GM04504 (cell line): Measurements from ENCODE around the gene FNDC11.
"Not testable (repeated sequence)": the region's sequence is repeated elsewhere in the genome, so short reads cannot be mapped to it uniquely, and the experiment has no call there.

Experiments used
- DNase-seq: peaks from one replicate; pipeline ENCODE4 v3.0.0-alpha.2; 2012; ENCODE audit warnings: low read depth

FNDC11 gene, protein sequence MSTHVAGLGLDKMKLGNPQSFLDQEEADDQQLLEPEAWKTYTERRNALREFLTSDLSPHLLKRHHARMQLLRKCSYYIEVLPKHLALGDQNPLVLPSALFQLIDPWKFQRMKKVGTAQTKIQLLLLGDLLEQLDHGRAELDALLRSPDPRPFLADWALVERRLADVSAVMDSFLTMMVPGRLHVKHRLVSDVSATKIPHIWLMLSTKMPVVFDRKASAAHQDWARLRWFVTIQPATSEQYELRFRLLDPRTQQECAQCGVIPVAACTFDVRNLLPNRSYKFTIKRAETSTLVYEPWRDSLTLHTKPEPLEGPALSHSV

DNA sequence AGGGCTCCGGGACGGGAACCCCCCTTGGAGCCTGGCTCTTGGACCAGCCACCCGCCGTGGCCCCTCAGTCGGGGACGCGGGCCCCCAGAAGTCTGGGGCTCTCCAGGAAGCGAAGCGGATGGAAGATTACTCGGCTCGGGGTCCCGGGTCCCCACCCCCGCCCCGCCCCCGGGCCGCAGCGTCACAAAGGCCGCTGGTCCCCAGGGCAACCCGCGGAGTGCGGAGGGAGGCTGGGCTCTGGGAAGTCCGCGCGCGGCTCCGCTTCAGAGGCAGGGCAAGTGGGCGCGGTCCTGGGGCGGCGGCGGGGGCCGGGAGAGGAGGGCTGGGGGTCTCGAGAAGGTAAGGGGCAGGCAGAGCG, at the start of gene FNDC11:
FNDC11 (plus strand) TSS at position 227 of the 358 bp plus-strand sequence. CDS start 1,505 bp downstream, outside the sequence.
- no peak for DNase-seq

DNA sequence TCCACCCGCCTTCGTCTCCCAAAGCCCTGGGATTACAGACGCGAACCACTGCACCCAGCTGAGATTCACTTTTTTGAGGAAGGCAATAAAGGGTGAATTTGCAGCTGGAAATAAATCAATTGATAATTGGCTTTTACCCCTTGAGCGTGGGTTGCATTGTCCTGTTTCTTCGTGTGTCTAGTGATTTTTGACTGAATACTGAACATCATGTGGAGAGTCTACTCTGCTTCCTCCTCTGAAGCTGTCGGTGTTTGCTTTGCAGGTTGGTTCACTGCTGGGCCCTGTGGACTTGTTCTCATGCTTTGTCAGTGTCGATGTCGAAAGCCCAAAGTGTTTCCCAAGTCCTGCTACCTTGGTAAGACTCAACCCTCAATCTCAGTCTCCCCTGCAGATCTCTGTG, 49.3 kb upstream of the FNDC11 start:
- no peak for DNase-seq

DNA sequence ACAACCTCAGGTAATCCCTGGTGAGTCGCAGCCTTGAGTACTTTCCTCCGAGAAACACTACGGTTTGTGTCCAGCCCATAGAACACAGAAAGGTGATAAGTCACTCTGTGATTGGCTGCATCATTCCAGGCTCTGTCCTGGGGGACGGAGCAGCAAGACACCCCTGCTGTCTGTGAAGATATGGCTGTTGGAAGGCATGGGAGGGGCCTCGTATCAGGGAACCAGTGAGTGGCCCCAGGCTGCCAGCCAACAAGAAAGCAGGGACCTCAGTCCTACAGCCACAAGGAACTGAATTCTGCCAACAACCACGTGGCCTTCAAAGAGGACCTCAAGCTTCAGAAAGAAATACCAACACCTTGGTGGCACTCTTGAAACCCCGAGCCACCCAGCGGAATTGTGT, 48.7 kb upstream of the FNDC11 start:
- no peak for DNase-seq

DNA sequence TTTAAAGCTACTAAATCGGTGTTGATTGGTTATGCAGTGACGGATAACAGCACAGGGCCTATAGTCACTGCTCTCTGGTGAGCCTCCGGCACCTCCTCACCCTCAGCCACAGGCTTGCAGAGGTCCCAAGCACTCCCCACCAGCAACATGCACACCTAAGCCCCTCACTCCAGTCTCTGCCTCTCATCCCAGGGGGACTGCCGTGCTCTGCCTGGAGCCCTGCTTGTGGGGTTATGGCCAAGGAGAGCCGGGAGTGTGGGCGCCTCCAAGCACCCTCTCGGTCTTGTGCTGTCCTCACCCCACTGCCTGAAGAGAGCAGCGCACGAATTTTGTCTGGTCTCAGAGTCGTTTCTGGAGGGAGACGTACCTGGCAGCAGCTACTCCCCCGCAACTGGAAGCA, 48.2 kb upstream of the FNDC11 start:
- DNase-seq = no peak

DNA sequence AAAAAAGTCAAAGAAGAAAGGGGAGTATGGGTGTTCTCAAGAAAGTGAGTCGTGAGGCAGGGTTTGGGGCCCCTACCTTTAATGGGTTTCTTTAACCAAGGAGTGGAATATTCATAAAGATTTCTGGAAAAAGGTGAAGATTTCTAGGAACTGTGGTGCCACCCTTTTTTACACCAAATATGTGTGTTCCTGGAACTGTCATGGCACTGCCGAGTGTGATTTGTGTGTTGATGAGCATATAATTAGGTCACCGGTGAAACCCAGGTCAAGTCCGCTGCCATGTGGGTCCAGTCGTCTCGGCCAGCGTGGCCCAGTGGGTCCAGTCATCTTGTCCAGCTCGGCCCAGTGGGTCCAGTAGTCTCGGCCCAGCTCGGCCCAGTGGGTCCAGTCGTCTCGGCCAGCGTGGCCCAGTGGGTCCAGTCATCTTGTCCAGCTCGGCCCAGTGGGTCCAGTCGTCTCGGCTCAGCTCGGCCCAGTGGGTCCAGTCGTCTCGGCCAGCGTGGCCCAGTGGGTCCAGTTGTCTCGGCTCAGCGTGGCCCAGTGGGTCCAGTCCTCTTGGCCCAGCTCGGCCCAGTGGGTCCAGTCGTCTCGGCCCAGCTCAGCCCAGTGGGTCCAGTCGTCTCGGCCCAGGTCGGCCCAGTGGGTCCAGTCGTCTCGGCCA, 46.7 kb upstream of the FNDC11 start:
- DNase-seq = no peak

DNA sequence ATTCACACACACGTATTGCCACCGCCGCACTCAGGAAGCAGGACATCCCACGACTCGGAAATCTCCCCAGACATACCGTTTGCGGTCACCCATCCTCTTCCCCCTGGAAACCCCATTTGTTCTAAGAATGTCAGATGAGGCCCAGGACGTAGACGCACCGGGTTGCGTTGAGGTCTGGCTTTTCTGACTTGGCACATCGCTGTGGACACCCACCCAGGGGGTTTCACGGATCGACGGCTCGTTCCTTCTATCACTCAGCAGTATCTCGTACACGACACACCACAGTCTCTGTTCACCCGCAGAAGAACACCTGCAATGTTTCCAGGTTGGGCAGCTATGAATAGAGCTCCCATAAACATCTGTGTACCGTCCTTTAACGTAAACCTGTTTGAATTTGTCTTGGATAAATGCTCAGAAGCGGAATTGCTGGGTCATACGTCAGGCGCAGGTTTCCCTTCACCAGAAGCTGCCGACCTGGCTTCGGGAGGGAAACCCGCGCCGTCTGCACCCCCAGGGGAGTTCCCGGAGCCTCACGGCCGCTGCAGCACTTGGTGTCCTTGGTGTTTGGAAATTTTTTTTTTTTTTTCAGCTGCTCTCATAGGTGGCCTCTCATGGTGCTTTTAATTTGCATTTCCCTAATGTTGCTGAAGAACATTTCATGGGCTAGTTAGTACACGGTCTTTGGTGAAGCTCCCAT, 45.7 kb upstream of the FNDC11 start:
- DNase-seq = no peak

DNA sequence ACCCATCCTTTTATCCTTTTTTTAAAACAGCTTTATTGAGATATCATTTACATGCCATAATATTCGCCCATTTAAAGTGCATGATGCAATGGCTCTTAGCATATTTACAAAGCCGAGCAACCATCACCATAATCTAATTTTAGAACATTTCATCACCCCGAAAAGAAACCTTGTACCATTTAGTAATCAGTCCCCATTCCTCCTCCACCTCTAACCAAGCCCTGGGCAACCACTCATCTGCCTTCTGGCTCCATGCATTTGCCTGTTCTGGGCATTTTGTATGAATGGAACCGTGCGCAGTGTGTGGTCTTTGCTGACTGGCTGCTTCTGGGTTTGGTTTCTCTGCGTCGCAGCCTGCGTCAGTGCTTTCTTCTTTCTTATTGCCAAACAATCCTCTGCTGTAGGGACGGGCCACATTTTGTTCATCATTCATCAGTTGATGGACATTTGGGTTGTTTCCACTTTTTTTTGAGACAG, 44.8 kb upstream of the FNDC11 start:
- DNase-seq = no peak

DNA sequence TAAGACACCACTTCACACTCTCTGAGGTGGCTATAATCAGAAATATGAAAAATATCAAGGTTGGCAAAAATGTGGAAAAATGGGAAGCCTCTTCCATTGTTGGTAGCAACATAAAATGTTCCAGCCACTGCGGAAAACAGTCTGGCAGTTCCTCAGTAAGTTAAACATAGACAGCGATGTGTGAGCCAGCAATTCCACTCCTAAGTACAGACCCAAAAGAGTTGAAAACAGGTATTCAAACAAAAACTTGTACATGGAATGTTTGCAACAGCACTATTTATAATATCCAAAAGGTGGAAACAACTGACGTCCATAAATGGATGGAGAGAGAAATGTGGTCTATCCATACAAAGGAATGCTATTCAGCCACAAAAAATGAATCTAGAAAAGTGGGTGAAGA, 40.8 kb upstream of the FNDC11 start:
- DNase-seq = no peak

DNA sequence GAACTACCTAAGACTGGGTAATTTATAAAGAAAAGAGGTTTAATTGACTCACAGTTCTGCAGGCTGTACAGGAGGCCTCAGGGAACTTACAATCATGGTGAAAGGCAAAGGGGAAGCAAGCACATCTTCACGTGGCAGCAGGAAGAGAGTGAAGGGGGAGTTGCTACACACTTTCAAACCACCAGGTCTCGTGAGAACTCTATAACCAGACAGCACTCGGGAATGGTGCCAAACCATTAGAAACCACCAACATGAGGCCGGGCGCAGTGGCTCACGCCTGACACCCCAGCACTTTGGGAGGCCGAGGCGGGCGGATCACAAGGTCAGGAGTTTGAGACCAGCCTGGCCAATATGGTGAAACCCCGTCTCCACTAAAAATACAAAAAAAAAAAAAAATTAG, 39.4 kb upstream of the FNDC11 start:
- DNase-seq = not testable (repeated sequence)

DNA sequence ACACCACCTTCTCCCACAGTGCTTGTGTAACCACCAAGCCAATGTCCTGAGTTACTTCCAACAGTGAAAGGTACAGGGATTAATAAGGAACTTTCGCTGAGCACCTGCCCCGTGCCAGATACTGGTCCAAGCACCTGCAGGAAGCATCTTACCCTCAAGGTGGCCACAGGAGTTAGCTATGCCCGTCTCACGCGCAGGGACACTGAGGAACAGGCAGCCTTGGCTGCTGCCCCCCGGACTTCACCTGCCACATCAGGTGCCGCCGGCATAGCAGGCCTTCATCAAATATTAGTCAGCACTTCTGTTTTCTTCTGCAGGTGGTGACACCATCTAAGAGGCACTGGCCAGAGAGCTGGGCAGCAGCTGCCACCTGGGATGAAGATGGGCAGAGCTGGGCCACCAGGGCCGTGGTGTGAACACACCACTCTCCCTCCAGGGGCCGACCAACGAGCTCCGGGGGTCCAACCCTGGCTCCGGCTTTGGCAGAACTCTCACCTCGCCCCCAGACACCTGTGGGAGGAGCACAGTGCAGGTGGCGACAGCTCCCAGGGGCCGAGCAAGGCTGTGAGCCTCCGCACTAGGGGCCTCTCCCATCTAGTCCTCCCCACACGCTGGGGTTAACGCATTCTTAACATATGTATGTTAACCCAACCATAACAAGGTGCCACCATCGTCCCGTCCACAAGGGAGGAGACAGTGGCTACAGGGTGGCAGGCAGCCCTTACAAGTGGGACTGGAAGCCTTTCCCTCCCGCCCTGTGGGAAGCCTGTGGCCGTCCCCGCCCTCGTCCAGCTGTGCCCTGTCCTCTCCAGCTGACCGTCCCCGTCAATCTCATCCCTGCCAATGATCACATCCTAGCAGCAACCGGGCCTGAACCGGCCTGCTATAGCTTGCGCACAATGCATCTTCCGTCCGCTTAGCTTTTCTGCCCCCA, 36.3 kb upstream of the FNDC11 start:
- DNase-seq = no peak

DNA sequence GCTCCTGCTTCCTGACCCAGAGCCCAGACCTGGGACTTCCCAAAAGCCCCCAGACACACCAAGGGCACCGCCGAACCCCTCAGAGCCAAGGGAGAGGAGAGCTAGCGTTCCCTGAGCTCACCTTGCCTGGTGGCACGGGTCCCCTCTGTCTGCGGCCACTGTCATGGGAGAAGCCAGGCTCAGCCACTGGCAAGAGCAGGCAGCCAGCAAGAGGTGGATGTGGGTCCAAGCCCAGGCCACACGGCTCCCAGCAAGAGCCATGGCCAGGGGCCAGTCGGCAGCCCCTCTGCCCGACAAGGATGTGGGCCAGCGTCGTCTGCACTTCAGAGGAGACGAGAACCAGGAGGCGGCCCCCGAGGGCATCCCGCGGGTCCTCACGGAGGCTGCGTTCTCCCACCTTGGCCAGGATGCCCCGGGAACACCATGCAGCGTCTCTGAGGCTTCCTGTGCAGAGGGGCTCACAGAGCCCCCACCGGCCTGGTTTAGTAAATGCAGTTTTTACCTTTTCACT, 35.6 kb upstream of the FNDC11 start:
- DNase-seq = no peak

DNA sequence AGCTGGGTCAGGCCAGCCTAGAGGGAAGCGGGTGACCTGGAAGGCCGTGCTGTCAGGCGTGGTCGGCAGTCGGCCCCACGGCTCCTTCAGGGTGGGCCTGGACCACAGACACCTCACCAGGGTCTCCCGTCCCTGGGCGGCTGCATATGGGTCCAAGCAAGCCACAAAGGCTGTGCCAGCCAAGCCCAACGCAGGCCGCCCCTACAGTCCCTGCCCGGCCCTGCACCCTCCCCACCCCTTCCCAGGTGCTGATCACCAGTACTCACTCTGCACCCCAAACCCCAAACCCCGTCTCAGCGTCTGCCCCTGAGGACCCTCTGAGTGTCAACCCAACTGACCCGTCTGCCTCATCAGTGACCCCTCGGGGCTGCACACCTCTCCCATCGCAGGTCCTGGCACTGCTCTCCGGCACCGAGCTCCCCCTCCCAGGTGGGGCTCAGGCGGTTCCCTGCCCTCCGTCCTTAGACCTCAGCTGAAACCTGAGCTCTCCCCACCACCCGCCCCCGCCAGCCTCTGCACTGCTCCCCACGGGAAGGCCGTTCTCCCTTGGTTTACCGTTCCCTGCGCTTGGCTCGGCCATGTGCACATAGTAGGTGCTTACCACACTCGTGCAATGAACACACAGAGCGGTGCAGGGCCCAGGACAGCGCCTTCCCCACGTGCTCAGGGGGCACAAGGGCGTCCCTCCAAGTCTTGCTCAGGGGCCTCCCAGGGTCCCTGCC, 34.9 kb upstream of the FNDC11 start:
- no peak for DNase-seq

DNA sequence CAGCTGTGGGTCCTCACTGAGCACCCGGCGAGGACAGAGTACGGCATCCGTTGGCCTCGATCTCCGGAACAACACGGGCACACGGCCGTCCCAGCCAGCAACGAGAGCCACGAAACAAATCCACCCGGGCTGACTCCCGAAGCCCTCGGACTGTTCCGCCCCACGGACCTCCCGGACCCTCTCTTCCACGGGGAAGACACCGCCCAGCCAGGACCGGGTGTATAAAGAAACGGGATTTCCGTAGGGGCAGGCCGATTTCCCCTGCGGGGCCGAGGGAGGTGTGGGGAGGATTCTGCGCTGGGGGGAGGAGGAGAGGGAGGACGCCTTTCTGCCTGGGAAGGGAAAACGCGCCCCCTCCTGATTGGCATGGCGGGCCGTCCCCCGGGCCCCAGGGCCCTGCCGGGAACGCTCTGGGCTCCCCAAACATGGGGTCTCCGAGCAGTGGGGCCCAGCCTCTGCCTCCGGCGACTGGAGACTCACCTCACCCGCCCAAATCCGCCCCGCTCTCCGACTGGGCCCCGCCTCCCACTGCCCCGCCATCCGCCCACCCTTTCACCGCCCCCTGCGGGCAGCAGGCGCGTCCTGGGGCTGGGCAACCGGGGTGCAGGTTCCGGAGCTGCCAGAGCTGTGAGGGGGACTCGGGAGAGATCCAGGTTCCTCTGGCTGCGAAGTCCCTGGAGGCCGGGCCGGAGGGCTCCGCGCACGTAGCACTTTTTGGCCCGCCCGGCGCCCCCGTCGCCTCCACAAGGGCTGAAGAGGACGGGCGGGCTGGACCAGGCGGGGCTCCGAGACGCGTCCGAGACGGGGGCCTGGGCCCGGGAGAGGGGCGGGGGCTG, 34.1 kb upstream of the FNDC11 start:
- no peak for DNase-seq

DNA sequence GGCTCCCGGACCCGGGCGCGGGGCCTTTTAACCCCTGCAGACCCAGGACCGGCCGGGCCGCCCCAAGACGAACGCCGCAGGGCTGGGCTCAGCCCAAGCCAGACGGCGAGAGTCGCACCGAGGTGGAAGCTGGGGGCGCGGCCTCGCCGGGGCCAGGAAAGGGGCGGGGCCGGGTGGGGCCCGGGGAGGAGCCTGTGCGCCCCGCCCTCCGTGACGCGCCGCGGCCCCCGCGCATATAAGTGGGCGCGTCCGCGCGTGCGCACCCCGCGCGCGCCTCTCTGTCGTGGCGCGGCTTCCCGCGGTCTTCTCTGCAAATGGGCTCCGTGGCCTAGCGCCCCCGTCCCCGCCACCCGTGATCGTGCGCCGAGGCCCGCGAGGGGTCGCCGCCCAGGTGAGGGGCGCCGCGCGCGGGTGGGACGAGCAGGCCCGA, 33.4 kb upstream of the FNDC11 start, which contains the start of gene PPDPF:
PPDPF (plus strand) TSS at position 262 of the 430 bp plus-strand sequence. CDS start 544 bp downstream, outside the sequence.
- peak; percentile 59 for DNase-seq

DNA sequence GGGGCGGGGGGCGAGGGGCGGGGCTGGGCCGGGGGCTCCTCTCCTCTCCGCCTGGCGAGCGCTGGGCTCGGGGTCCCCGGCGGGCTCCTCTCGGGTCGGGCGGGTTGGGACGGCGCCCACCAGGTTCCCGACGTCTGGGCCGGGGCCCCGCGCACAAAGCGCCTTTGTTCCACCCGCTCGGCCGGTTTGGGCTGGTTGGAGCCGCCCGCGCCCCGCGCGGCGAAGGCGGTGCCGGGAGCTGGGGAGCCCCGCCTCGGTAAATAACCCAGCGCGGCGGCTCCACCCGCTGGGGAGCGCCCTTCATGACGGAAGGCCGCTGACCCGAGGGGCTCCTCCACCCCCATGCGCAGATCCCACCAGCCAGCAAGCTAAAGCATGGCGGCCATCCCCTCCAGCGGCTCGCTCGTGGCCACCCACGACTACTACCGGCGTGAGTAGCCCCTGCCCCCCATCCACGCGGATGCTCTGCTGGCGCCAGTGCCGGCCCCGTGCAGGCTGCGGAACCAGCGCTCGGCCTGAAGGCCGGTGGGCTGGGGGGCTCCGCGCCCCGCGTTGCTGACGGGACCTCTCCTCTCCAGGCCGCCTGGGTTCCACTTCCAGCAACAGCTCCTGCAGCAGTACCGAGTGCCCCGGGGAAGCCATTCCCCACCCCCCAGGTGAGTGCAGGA, 32.9 kb upstream of the FNDC11 start:
- peak; percentile 37 for DNase-seq

DNA sequence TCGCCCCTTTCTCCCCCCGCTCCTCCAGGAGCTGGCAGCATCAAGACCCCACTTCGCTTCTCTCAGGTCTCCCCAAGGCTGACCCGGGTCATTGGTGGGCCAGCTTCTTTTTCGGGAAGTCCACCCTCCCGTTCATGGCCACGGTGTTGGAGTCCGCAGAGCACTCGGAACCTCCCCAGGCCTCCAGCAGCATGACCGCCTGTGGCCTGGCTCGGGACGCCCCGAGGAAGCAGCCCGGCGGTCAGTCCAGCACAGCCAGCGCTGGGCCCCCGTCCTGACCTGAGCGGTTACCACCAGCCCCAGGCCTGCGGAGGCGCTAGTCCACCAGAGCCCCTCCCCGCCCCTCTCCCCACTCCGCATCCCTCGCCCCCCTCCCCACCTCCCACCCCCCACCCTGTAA, 32.4 kb upstream of the FNDC11 start:
- DNase-seq = no peak

DNA sequence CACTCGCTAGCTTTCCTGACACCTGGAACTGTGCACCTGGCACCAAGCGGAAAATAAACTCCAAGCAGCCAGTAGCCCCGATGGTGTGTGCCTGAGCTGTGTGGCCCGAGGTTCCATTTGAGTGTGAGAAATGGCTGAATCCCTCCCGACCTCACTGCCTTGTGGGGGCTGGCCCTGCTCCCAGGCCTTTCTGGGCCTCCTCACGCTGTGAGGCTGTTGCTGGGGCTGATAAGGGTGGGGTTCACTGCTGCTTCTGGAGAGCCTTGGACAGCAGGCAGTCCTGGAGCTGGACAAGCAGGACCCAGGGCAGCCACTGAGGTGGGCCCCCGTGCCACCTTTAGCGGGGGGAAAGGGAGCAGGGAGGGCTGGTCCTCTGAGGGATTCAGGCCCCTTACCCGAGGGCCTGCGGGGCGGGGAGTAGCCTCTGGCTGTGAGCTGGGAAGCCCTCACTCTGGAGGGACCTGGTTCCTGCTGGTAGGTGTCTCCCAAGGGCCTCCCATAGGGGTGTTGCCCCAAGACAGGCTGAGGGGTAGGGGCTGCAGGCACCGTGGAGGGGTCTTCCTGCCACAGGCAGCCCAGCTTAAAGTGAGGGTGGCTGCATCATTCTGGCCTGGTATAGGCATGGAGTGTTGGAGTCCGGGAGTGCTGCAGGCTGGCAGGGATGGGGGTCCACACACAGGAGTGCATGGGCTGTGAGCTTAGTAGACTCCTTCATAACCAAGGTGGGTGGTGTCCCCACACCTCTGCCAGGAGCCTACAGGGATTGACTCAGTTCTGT, 31.7 kb upstream of the FNDC11 start:
- DNase-seq = no peak

DNA sequence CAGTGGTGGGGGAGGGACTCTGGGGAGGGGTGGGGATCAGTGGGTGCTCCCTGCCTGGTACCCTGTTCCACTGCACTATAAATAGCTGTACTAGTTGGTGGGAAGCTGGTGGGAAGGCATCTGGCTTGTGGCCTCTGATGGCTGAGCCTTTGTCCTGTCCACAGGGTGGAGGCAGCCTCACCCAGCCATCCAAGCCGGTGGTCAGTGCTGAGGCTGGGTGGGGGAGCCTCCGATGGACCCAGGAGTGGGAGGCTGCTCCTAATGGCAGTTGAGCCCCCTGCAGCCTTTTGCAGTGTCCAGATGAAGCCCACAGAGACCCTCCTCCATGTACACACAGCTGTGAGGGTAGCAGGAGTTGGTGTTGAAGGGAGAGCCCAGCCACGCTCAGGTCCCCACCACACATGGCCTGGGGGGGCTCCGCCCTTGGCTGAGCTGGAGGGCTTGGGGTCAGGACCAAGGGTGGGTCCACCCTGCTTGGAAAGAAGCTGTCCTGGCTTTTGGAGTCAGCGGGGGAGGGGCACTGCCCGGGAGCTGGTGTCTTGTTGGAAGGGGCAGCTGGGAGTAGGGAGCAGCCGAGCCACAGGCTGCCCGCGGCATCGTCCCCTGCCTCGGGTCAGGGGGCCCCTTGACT, 30.9 kb upstream of the FNDC11 start:
- no peak for DNase-seq
